ENCODE measurements around the gene PLXDC2.

PLXDC2 gene

DNA sequence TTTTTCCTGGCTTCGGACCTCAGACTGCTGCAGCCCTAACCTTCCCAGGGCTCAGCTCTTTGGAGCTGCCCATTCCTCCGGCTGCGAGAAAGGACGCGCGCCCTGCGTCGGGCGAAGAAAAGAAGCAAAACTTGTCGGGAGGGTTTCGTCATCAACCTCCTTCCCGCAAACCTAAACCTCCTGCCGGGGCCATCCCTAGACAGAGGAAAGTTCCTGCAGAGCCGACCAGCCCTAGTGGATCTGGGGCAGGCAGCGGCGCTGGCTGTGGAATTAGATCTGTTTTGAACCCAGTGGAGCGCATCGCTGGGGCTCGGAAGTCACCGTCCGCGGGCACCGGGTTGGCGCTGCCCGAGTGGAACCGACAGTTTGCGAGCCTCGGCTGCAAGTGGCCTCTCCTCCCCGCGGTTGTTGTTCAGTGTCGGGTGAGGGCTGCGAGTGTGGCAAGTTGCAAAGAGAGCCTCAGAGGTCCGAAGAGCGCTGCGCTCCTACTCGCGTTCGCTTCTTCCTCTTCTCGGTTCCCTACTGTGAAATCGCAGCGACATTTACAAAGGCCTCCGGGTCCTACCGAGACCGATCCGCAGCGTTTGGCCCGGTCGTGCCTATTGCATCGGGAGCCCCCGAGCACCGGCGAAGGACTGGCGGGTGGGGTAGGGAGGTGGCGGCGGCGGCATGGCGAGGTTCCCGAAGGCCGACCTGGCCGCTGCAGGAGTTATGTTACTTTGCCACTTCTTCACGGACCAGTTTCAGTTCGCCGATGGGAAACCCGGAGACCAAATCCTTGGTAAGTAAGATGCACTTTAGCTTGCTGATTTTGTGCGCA is at the start of gene PLXDC2:
Gene PLXDC2 (plus strand): TSS at position 22 of the 820 bp plus-strand sequence.
- TF ChIP-seq ZNF600 (tag by site-specific recombination; IDR thresholded peaks at IDR 0.05) (peak; percentile 52; the same call in 1 of the 2 replicates), ZNF223 (tag by site-specific recombination; IDR thresholded peaks at IDR 0.05) (0 out of 2 replicates have a peak, but pooled peaks have one; percentile 30), SP7 (tag by site-specific recombination; IDR thresholded peaks at IDR 0.05) (0 out of 2 replicates have a peak, but pooled peaks have one; percentile 6), ZNF354C (tag by site-specific recombination; IDR thresholded peaks at IDR 0.05; ENCODE audit: borderline replicate concordance, low read depth) (no peak), ZBTB20 (tag by site-specific recombination; IDR thresholded peaks at IDR 0.05) (peak; percentile 50; the same call in 1 of the 2 replicates), ZNF335 (tag by site-specific recombination; conservative IDR thresholded peaks at IDR 0.05) (peak; percentile 97), EGR2 (tag by site-specific recombination; IDR thresholded peaks at IDR 0.05; ENCODE audit: low read depth) (no peak), ZBTB17 (tag by site-specific recombination; IDR thresholded peaks at IDR 0.05) (peak; percentile 80), ZNF121 (tag by site-specific recombination; IDR thresholded peaks at IDR 0.05) (no peak), ZNF24 (tag by site-specific recombination; IDR thresholded peaks at IDR 0.05) (0 out of 2 replicates have a peak, but pooled peaks have one; percentile 25), ZIC2 (tag by site-specific recombination; IDR thresholded peaks at IDR 0.05) (peak; percentile 30; the same call in 1 of the 2 replicates), ZNF248 (tag by site-specific recombination; IDR thresholded peaks at IDR 0.05) (no peak), ZFP41 (tag by site-specific recombination; IDR thresholded peaks at IDR 0.05; ENCODE audit: borderline replicate concordance) (no peak), ZBTB8A (tag by site-specific recombination; IDR thresholded peaks at IDR 0.05) (peak; percentile 78), ZBTB21 (tag by site-specific recombination; IDR thresholded peaks at IDR 0.05) (peak; percentile 46; the same call in 1 of the 2 replicates), ZBTB48 (tag by site-specific recombination; IDR thresholded peaks at IDR 0.05) (peak; percentile 78; the same call in 1 of the 2 replicates), ZNF629 (tag by site-specific recombination; IDR thresholded peaks at IDR 0.05) (0 out of 2 replicates have a peak, but pooled peaks have one; percentile 22), FEZF1 (tag by site-specific recombination; IDR thresholded peaks at IDR 0.05) (peak; percentile 28; the same call in 1 of the 2 replicates)
- TF ChIP-seq, protein P1, sequence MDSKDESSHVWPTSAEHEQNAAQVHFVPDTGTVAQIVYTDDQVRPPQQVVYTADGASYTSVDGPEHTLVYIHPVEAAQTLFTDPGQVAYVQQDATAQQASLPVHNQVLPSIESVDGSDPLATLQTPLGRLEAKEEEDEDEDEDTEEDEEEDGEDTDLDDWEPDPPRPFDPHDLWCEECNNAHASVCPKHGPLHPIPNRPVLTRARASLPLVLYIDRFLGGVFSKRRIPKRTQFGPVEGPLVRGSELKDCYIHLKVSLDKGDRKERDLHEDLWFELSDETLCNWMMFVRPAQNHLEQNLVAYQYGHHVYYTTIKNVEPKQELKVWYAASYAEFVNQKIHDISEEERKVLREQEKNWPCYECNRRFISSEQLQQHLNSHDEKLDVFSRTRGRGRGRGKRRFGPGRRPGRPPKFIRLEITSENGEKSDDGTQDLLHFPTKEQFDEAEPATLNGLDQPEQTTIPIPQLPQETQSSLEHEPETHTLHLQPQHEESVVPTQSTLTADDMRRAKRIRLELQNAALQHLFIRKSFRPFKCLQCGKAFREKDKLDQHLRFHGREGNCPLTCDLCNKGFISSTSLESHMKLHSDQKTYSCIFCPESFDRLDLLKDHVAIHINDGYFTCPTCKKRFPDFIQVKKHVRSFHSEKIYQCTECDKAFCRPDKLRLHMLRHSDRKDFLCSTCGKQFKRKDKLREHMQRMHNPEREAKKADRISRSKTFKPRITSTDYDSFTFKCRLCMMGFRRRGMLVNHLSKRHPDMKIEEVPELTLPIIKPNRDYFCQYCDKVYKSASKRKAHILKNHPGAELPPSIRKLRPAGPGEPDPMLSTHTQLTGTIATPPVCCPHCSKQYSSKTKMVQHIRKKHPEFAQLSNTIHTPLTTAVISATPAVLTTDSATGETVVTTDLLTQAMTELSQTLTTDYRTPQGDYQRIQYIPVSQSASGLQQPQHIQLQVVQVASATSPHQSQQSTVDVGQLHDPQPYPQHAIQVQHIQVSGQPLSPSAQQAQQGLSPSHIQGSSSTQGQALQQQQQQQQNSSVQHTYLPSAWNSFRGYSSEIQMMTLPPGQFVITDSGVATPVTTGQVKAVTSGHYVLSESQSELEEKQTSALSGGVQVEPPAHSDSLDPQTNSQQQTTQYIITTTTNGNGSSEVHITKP (tag by site-specific recombination; IDR thresholded peaks at IDR 0.05): 0 out of 2 replicates have a peak, but pooled peaks have one; percentile 10
- Histone ChIP-seq H3K4me3 (ENCODE audit: low read depth, low read length) (peak within 1 kb of the TSS; percentile 67), H3K36me3 (ENCODE audit: control insufficient read depth in 2 of 2, insufficient read depth in 1 of 2, low read length in 2 of 2) (no peaks in the 10 kb centered on the region; a peak in 1 of 3 replicates), H3K27ac (ENCODE audit: extremely low read depth, low read depth, low read length) (peak within 1 kb of the TSS; percentile 90), H3K9me3 (ENCODE audit: control insufficient read depth, insufficient read depth, low read depth, low read length) (no peaks in the 10 kb centered on the region), H3K4me1 (ENCODE audit: control insufficient read depth, insufficient read depth, low read length) (peaks cover 2% of the 10 kb centered on the region; the same call in 1 of the 2 replicates)
- POLR2A ChIA-PET: interaction anchor here (0.6 to 1.6 kb wide), 6 partner anchors 9 to 891 kb away, joined by 3 to 7 read pairs (median 3); no protein-coding TSS in a partner anchor
- CTCF ChIA-PET: interaction anchor here (0.6 to 1.4 kb wide), 4 partner anchors 10 to 1484 kb away, joined by 3 to 5 read pairs (median 3); no protein-coding TSS in a partner anchor

DNA sequence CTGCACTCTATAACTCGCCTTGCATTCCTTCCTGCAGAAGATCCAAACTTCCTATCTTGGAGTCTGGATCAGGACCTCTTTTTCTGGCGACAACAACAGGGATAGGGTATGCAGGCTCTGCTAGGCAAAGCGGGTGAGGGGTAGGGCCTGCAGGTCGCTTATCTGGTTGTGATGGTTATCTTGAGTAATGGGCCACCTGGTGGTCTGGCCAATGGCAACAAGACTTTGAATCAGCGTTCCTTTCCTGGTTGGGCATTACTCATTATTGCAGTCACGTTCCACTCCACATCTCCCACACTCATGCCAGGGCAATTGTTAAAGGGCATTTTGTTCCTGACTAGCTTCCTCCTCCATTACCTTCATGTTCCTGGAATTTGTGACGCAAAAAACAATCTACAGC is 48.4 kb upstream of the PLXDC2 start:
- POLR2A ChIA-PET: no interaction called here

More for the DNA sequence above, 48.4 kb upstream of the PLXDC2 start:
- Histone ChIP-seq H3K4me1 (ENCODE audit: control insufficient read depth, insufficient read depth, low read length) (no peaks in the 10 kb centered on the region), H3K4me3 (ENCODE audit: low read depth, low read length) (no peak overlapping the region), H3K27ac (ENCODE audit: extremely low read depth, low read depth, low read length) (no peak overlapping the region), H3K9me3 (ENCODE audit: control insufficient read depth, insufficient read depth, low read depth, low read length) (no peaks in the 10 kb centered on the region), H3K36me3 (ENCODE audit: control insufficient read depth in 2 of 2, insufficient read depth in 1 of 2, low read length in 2 of 2) (no peaks in the 10 kb centered on the region)
- CTCF ChIA-PET: interaction anchor here (0.6 to 1.3 kb wide), 3 partner anchors 9 to 525 kb away, joined by 3 to 4 read pairs (median 4); no protein-coding TSS in a partner anchor
- TF ChIP-seq, protein P2, sequence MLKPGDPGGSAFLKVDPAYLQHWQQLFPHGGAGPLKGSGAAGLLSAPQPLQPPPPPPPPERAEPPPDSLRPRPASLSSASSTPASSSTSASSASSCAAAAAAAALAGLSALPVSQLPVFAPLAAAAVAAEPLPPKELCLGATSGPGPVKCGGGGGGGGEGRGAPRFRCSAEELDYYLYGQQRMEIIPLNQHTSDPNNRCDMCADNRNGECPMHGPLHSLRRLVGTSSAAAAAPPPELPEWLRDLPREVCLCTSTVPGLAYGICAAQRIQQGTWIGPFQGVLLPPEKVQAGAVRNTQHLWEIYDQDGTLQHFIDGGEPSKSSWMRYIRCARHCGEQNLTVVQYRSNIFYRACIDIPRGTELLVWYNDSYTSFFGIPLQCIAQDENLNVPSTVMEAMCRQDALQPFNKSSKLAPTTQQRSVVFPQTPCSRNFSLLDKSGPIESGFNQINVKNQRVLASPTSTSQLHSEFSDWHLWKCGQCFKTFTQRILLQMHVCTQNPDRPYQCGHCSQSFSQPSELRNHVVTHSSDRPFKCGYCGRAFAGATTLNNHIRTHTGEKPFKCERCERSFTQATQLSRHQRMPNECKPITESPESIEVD (tag by site-specific recombination; IDR thresholded peaks at IDR 0.05): no peak
- TF ChIP-seq ZBTB48 (tag by site-specific recombination; IDR thresholded peaks at IDR 0.05) (no peak), ZNF311 (tag by site-specific recombination; IDR thresholded peaks at IDR 0.05; ENCODE audit: borderline replicate concordance) (no peak), ZNF843 (tag by site-specific recombination; IDR thresholded peaks at IDR 0.05) (no peak)
- TF ChIP-seq, protein P3, sequence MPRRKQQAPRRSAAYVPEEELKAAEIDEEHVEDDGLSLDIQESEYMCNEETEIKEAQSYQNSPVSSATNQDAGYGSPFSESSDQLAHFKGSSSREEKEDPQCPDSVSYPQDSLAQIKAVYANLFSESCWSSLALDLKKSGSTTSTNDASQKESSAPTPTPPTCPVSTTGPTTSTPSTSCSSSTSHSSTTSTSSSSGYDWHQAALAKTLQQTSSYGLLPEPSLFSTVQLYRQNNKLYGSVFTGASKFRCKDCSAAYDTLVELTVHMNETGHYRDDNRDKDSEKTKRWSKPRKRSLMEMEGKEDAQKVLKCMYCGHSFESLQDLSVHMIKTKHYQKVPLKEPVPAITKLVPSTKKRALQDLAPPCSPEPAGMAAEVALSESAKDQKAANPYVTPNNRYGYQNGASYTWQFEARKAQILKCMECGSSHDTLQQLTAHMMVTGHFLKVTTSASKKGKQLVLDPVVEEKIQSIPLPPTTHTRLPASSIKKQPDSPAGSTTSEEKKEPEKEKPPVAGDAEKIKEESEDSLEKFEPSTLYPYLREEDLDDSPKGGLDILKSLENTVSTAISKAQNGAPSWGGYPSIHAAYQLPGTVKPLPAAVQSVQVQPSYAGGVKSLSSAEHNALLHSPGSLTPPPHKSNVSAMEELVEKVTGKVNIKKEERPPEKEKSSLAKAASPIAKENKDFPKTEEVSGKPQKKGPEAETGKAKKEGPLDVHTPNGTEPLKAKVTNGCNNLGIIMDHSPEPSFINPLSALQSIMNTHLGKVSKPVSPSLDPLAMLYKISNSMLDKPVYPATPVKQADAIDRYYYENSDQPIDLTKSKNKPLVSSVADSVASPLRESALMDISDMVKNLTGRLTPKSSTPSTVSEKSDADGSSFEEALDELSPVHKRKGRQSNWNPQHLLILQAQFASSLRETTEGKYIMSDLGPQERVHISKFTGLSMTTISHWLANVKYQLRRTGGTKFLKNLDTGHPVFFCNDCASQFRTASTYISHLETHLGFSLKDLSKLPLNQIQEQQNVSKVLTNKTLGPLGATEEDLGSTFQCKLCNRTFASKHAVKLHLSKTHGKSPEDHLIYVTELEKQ (tag by site-specific recombination; IDR thresholded peaks at IDR 0.05; ENCODE audit: borderline replicate concordance): no peak
